ENCODE results near the gene AREG.
"Not testable (repeated sequence)": the region's sequence is repeated elsewhere in the genome, so short reads cannot be mapped to it uniquely, and the experiment has no call there.

Gene AREG

DNA sequence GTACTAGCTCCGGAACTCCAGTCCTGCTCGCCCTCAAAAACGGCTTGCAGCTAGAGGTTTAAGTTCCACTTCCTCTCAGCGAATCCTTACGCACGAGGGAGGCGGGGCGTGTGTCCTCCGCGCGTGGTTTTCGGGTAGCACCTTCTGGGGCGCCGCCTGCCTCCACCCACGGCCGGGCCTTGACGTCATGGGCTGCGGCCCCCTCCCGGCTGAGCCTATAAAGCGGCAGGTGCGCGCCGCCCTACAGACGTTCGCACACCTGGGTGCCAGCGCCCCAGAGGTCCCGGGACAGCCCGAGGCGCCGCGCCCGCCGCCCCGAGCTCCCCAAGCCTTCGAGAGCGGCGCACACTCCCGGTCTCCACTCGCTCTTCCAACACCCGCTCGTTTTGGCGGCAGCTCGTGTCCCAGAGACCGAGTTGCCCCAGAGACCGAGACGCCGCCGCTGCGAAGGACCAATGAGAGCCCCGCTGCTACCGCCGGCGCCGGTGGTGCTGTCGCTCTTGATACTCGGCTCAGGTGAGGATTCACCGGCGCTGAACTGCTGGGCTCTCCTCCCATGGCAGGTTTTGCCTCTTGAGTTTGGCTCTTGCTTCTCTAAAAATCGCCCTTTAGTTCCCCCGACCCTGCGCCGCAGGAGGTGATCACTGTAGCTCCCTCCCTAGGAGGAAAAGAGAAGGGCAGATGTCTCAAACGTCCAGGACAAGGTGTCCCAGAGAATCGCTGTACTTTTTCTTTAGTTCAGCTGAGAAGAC lies at the start of gene AREG:
TSS of gene AREG (plus strand) at position 246 of the 752 bp plus-strand sequence. CDS start at position 456, 210 bp downstream.
- no peak for DNase-seq

DNA sequence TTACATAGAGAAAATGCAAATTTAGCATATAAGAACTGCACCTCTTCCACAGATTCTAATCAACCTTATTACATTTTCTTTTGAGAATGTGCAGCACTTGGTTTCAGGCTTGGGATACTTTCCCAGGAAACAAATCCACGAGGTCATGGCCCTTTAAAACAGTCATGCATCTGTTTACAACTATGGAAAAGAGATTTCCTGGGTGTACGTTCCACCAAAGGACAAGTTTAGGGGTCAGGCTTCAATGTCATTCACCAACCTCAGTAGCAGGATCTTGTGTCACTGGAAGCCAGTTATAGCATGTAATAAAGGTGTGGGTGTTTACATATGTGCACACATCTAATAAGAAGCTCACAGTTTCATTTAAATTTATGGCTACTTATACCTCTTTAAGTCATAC lies 49.3 kb upstream of the AREG start:
- DNase-seq, result no peak

DNA sequence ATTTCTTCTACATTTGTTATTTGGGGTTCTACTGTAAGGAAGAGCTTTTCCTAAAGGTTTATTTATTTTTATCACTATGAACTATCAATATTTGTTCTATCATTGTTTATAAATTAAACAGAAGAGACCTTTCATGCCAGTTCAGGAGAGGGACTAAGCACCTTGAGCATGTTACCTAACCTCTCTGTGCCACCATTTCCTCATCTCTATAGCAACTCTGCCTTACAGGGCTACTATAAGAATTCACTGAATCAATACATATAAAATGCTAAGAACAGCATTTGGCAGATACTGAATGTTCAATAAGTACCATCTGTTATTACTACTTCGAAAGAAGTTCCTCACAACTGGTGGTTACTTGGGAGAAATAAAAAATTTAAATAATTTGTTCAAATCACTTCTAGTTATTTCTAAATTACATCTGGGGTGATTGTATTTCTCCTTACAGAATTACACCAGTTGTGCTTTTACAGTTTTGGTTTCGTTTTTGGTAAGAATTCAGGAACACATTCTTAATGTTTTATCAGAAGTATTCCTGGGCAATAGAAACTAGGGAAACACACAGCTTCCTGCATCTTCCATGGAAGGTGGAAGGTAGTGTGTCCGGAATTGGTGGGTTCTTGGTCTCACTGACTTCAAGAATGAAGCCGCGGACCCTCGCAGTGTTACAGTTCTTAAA lies 47.0 kb upstream of the AREG start:
- DNase-seq, result no peak

GRCh38 chr4:74398894-74399589 lies 45.9 kb upstream of the AREG start:
- DNase-seq, result not testable (repeated sequence)

- DNase-seq, result no peak
Measured at GRCh38 chr4:74400395-74400794, 44.5 kb upstream of the AREG start.

DNA sequence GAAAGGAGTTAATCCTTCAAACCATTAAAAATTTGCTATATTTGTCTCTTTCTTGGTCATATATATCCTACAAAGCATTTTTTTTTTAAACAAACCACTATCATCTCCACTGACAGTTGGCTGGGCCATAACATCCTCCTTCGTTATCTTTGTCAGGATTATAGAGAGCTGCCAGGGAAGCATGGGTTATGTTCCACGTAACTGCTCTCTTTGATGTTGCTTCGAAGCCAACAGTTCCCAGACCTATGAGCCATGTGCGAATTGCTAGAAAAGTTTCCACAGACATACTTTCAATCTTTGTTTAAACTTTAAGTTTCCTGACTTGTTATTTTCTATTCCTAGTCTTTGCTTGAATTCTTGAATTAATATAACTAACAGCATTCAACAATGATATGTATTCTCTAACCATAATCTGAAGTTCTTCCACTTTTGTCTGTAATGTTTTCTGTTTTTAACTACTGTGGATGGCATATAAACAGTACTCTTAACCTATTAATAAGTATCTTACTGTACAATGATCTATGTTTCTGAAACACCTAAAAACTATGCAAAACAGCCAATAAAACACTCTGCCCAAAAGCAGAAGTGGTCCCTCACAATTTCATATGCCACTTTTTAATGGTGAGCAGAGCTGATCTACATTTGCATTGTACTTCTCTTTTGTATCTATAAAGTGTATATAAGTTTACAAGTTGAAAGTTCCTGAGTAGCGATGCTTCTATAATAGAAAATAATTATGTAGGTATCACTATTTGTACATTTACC lies 42.1 kb upstream of the AREG start:
- DNase-seq, result no peak

- DNase-seq, result no peak
Measured at GRCh38 chr4:74407891-74408290, 37.0 kb upstream of the AREG start.

DNA sequence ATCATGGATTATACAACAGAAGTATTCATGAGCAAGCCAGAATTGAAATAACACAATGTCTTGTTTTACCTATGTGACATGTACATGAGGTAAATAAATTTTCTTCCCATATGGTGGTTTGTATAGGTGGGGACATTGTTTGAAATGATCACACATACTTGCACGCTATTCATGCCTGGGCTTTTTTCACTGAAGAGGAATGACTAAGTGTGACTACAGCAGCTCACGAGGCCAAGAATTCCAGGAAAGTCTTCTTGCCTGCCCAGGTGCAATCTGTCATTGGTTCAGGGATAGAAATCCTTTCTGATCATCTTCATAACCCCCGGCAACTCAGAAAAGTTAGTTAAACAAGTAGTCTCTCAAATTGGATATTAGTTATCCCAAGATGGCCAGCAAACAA lies 36.3 kb upstream of the AREG start:
- no peak for DNase-seq

DNA sequence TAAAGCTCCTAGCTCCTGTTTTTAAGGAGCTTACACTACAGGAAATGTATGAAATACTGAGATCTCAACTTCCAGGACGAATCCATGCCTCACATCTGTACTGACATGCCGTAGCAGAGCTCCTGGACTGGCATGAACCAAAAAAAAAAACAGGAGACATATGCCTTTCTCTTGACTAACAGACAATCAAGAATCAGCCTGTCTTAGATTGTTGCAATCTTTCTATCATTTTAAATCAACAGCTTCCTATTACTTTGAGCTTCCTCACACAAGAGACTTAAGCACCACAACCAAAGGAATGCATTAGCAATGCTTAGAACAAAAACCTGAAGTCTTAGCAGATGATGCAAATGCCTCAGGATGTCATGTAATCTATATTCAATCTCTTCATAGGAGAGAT lies 34.7 kb upstream of the AREG start:
- no peak for DNase-seq

DNA sequence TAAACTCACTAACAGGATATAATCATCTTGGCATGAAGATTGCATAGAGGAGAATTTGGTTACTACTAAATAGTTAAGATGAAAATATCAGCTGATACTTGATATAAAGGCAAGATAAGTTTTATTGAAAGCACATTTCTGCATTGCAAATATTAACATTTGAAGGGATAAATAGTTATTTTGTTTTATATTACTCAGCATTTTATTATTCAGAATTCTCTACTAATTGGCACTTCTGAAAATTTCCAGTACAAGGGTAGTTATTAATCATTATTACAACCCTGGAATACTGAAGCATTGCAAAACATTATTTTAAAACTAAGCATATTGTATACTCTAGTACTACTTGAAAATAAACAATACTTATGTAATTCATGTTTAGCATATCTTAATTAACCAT lies 32.7 kb upstream of the AREG start:
- DNase-seq, result no peak

DNA sequence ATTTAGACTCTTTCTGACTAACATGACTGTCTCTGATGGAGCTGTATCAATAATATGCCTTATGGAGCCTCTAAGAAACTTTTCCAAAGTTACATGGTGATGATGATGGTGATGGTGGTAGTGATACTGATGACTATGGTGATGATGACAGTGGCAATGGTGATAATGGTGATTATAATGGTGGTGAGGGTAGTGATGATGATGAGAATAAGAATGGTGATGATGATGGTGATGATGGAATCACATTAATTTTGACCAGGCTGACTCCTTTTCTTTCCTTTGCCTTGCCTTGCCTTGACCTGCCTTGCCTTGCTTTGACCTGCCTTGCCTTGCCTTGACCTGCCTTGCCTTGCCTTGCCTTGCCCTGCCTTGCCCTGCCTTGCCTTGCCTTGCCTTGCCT lies 31.7 kb upstream of the AREG start:
- DNase-seq, result no peak

- DNase-seq, result no peak
Measured at GRCh38 chr4:74414149-74414809, 30.7 kb upstream of the AREG start.

DNA sequence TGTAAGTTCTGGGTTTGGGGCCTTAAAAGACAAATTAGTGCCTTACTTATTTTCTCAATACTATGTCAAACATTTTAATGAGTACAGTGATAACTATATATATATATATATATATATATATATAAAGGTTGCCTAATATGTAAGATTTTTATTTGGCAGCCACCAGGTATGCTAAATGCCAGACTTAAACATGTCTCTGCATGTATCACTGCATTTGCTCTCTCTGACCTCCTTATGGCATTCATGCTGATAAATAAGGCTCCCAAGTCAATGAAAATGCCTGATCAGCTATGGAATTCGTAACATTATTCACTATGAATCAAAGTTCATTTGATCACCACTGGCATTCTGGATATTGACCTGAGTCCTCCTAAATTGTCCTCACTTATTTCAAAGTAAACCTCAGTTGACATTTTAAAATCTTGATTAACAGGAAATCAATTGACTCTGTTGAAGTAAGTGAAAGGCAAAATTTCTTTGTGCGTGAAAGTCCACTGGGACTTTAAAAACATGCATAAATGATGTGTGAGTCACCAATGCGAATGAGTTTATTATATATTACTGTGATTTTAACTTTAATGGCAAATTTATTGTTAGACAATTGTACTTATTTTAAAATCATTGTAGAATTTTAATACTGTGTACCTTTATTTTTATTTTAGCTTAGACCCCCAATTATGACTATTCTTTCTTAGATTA lies 29.2 kb upstream of the AREG start:
- no peak for DNase-seq

GRCh38 chr4:74418063-74418670 lies 26.8 kb upstream of the AREG start:
- peak; percentile 47 for DNase-seq

- DNase-seq, result no peak
Measured at GRCh38 chr4:74420863-74421262, 24.1 kb upstream of the AREG start.

DNA sequence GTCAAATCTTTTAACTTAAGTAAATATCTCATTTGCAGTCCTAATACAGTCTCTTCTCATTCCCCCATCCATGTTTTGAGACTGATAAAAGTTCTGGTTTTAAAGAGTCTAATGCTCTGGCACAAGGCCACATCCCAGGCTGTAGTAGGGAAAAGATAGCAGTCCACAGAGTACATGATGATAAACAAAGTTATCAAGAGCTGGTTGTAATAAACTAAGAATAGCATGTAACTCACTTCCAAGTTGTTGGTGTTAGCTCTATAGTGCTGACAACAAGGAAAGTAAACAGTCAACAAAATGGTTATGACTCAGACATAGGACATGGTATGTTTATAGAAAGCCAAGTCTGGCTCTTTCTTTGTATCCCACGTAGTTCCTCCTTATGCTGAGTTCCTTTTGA lies 21.8 kb upstream of the AREG start:
- DNase-seq, result no peak

- DNase-seq, result no peak
Measured at GRCh38 chr4:74424111-74424510, 20.8 kb upstream of the AREG start.

DNA sequence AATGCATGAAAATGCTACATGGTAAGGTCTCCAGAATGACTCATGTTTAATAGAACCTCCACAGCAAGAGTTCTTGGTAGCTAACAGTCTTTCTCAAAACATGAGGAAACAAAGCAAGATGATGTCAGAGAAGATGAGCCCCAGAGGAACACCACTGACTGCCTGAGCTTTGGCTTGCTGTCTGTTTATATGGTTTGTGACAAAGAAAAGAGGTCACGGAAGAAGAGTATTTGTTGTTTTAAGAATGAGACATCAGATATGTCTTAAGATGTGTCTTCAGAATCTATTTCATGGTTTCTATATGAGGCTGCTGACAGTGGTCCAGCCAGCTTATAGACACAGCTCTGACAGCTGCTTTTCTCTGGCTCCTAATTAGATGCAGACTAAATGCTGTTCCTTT lies 18.8 kb upstream of the AREG start:
- peak; percentile 41 for DNase-seq

DNA sequence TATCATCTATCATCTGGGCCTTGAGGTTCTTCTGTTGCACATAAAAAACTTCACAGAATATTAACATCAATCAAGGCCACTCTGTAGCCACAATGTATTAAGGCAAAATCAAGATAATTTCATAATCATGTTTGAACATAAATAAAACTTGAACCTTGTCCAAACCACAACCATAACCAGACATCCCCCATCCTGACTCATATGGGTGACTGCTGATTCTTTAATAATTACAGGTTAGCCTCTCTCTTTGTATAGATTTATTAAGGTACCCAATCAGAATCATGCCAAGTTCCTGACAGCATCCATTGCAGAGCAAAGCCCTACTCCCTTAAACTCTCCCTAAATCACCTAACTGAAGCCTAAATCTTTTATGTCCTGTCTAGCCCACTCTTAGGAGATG lies 16.7 kb upstream of the AREG start:
- DNase-seq, result no peak

GRCh38 chr4:74431113-74431826 lies 13.7 kb upstream of the AREG start:
- no peak for DNase-seq

DNA sequence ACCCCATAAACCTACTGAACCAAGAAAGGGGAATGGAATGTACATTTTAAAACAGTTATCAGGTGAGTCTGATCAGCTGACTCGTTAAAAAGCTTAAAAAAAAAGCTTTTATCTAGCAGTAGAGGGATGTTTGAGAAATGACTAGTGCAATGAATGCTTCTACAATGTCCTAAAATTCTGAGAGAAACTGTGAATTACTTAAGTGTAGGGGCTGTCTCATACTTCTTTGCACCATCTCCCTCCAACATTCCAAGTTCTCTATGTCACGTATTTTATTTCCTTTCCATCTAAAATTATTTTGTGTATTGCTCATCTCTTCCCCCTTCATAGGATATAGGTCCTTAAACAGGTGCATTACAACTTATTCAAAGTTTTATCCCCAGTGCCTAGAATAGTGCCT lies 11.9 kb upstream of the AREG start:
- DNase-seq, result no peak
